Activated naive CD4-positive, alpha-beta T cell treated with anti-CD3 and anti-CD28 coated beads, Interleukin-2, amount 50 U/mL, for 16 hours (primary cell): ENCODE results near the gene HCST.
"Not testable (repeated sequence)": the region's sequence is repeated elsewhere in the genome, so short reads cannot be mapped to it uniquely, and the experiment has no call there.

Source experiments
- DNase-seq: peaks from one replicate; pipeline ENCODE4 v3.0.0-alpha.2; 2020

Gene HCST

GRCh38 chr19:35907377-35907745, 5.0 kb downstream of the HCST start:
- DNase-seq: no peak

- DNase-seq: no peak
These were observed 5.7 kb downstream of the HCST start, which contains the start of gene TYROBP for GRCh38 chr19:35908010-35908441. TSS of gene TYROBP (minus strand) at chr19:35908295. CDS start at chr19:35908228, 67 bp downstream.

GRCh38 chr19:35908973-35909683, 6.8 kb downstream of the HCST start:
- DNase-seq: no peak

- DNase-seq: no peak
These were observed 7.3 kb downstream of the HCST start for GRCh38 chr19:35909684-35910035.

GRCh38 chr19:35910355-35910754, 8.0 kb downstream of the HCST start:
- DNase-seq: not testable (repeated sequence)

- no peak for DNase-seq
These were observed 8.8 kb downstream of the HCST start for GRCh38 chr19:35911173-35911572.

- DNase-seq: no peak
These were observed 9.5 kb downstream of the HCST start for GRCh38 chr19:35911790-35912189.

GRCh38 chr19:35913589-35913988, 11.3 kb downstream of the HCST start:
- DNase-seq: no peak

- no peak for DNase-seq
These were observed 13.1 kb downstream of the HCST start for GRCh38 chr19:35915443-35915842.

- no peak for DNase-seq
These were observed 17.0 kb downstream of the HCST start for GRCh38 chr19:35919306-35919705.

- no peak for DNase-seq
These were observed 18.7 kb downstream of the HCST start for GRCh38 chr19:35921012-35921411.

GRCh38 chr19:35925501-35925900, 23.2 kb downstream of the HCST start:
- DNase-seq: no peak

- no peak for DNase-seq
These were observed 26.2 kb downstream of the HCST start for GRCh38 chr19:35928507-35928906.

GRCh38 chr19:35929876-35930275, 27.5 kb downstream of the HCST start:
- no peak for DNase-seq

- peak; percentile 99 for DNase-seq
These were observed 29.0 kb downstream of the HCST start for GRCh38 chr19:35931161-35931873.

GRCh38 chr19:35931874-35932202, 29.5 kb downstream of the HCST start:
- no peak for DNase-seq

- no peak for DNase-seq
These were observed 30.1 kb downstream of the HCST start for GRCh38 chr19:35932291-35932936.

- peak; percentile 68 for DNase-seq
These were observed 33.8 kb downstream of the HCST start, which contains the start of gene LRFN3 for GRCh38 chr19:35935911-35936737. TSS of gene LRFN3 (plus strand) at chr19:35936374. CDS start at chr19:35939426, 3,052 bp downstream.

GRCh38 chr19:35936738-35937268, 34.5 kb downstream of the HCST start:
- no peak for DNase-seq

GRCh38 chr19:35937345-35938281, 35.3 kb downstream of the HCST start:
- no peak for DNase-seq
